ENCODE results near the gene RASGRF2. TPM values are rescaled to one million over a fixed set of nuclear protein-coding genes. Genes with fewer than 3 reads are reported as not detected.

RASGRF2 gene
- total and polyA plus RNA-seq, 11 donors, result 3.6 to 16.6 (median 6.3) TPM

GRCh38 chr5:80921026-80921425 lies 39.1 kb upstream of the RASGRF2 start:
- no peak overlapping the region for H3K27ac ChIP-seq
- no peaks in the 10 kb centered on the region for H3K9me3 ChIP-seq
- H3K4me1 ChIP-seq, result peaks cover 0 to 12% (median 0%) of the 10 kb centered on the region in 12 donors
- no peak for TF ChIP-seq CTCF (IDR thresholded peaks at IDR 0.05)
- TF ChIP-seq POLR2A (IDR thresholded peaks at IDR 0.05), result no peak
- no peaks in the 10 kb centered on the region for H3K36me3 ChIP-seq
- H3K27me3 ChIP-seq, result no peaks in the 10 kb centered on the region
- H3K4me3 ChIP-seq, result no peak overlapping the region
- intact Hi-C loops (cut with DNase I), result no loop called here
- DNase-seq (no peak), ATAC-seq (no peak)

GRCh38 chr5:80925931-80926330 lies 34.2 kb upstream of the RASGRF2 start:
- DNase-seq (no peak), ATAC-seq (no peak)
- 89 to 91% (median 89%) methylated on average over 1 of the region's 1 CpG for WGBS, 4 donors
- Histone ChIP-seq H3K36me3 (no peaks in the 10 kb centered on the region), H3K4me3 (no peak overlapping the region), H3K27me3 (no peaks in the 10 kb centered on the region), H3K9me3 (no peaks in the 10 kb centered on the region), H3K4me1 (no peaks in the 10 kb centered on the region), H3K27ac (no peak overlapping the region)
- TF ChIP-seq POLR2A (IDR thresholded peaks at IDR 0.05) (no peak), CTCF (IDR thresholded peaks at IDR 0.05) (no peak)
- intact Hi-C loops (cut with DNase I), result no loop called here

- intact Hi-C loops (cut with DNase I), result no loop called here
- WGBS, 4 donors, result 82 to 95% (median 87%) methylated on average over 1 of the region's 1 CpG
- H3K27me3 ChIP-seq, result no peaks in the 10 kb centered on the region
- H3K4me3 ChIP-seq, result no peak overlapping the region
- no peaks in the 10 kb centered on the region for H3K9me3 ChIP-seq
- H3K36me3 ChIP-seq, result no peaks in the 10 kb centered on the region
- no peak for TF ChIP-seq CTCF (IDR thresholded peaks at IDR 0.05)
- no peak for TF ChIP-seq POLR2A (IDR thresholded peaks at IDR 0.05)
- DNase-seq (no peak), ATAC-seq (no peak)
- H3K4me1 ChIP-seq, result no peaks in the 10 kb centered on the region
- no peak overlapping the region for H3K27ac ChIP-seq
Measured at GRCh38 chr5:80926536-80926935, 33.6 kb upstream of the RASGRF2 start.

- ATAC-seq, result peak in 2 of 4 donors; percentile 58 to 67
Measured at GRCh38 chr5:80926979-80927656, 33.0 kb upstream of the RASGRF2 start.

More at GRCh38 chr5:80926979-80927656, 33.0 kb upstream of the RASGRF2 start:
- H3K4me3 ChIP-seq, result no peak overlapping the region
- no peaks in the 10 kb centered on the region for H3K36me3 ChIP-seq
- H3K27ac ChIP-seq, result no peak overlapping the region
- DNase-seq, result no peak
- 71 to 78% (median 73%) methylated on average over 3 of the region's 3 CpGs for WGBS, 4 donors
- no peaks in the 10 kb centered on the region for H3K9me3 ChIP-seq
- H3K27me3 ChIP-seq, result no peaks in the 10 kb centered on the region
- intact Hi-C loops (cut with DNase I), result no loop called here
- TF ChIP-seq POLR2A (IDR thresholded peaks at IDR 0.05) (no peak), CTCF (IDR thresholded peaks at IDR 0.05) (no peak)
- no peaks in the 10 kb centered on the region for H3K4me1 ChIP-seq
